GM18868 (cell line): ENCODE results near the gene PDZD4.

Experiments used
- ATAC-seq: cut with Tn5 transposase; IDR thresholded peaks from one replicate; pipeline ENCODE4 v1.9.1; 2021; ENCODE audit warnings: mild to moderate bottlenecking, moderate library complexity; ENCODE audit not compliant: unreplicated experiment

Gene PDZD4

DNA sequence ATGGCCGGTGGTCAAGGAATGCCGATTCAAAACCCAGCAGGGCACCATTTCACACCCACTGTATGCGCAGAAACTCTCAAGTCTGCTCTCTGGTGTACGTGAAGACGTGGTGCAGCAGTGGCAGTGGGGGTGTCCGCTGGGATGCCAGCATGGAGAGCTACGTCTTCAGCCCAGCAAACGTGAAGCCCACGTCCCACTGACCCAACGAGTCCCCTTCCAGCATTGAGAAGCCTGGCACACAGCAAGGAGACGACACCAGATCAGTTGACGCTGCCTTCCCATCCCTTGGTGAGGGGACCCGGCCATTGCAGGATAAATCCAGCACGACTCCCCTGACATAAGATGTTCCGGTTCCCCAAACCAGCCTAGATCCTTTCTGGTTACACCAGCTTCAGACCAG is 68.5 kb downstream of the PDZD4 start:
- ATAC-seq, result no peak

DNA sequence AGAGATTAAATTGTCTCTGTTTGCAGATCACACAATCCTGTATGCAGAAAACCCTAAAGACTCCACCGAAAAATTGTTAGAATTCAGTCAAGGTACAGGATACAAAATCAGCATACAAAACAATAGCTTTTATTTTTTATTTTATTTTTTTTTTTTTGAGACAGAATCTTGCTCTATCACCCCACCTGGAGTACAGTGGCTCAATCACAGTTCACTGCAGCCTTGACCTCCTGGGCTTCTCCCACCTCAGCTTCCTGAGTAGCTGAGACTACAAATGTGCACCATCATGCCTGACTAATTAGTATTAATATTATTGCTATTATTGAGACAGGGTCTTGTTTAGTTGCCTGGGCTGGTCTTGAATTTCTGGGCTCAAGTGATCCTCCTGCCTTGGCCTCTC is 75.2 kb downstream of the PDZD4 start:
- ATAC-seq, result no peak
